CD4-positive, alpha-beta memory T cell (primary cell): ENCODE data around the gene SCAP. TPM values are rescaled to one million over a fixed set of nuclear protein-coding genes. Genes with fewer than 3 reads are reported as not detected.
"Not testable (repeated sequence)": the region's sequence is repeated elsewhere in the genome, so short reads cannot be mapped to it uniquely, and the experiment has no call there.

Experiments
- CTCF ChIA-PET: fragments of 350-600 bp; sonication (Branson Sonifier 250); formaldehyde crosslinking; loops from one replicate; lab custom pipeline; 2021; ENCODE audit warnings: inconsistent platforms; ENCODE audit not compliant: partially characterized antibody; lab: Charles Lee
- POLR2A ChIA-PET: fragments of 350-600 bp; sonication (Branson Sonifier 250); formaldehyde crosslinking; loops from one replicate; lab custom pipeline; 2021; ENCODE audit not compliant: partially characterized antibody; lab: Charles Lee
- DNase-seq, 5 donors: peaks; one replicate each; pipeline versions ENCODE4 v3.0.0 to v3.0.0-alpha.2; 2020 to 2022; ENCODE audit warnings: mixed read lengths in 1 of 5
- H3K27ac ChIP-seq: one replicate; pipeline ENCODE4 v1.7.0; 2013; ENCODE audit warnings: low read depth, low read length
- H3K27me3 ChIP-seq: 2 replicates; pipeline ENCODE4 v1.7.0; 2013; ENCODE audit warnings: mild to moderate bottlenecking, low read length, moderate library complexity; ENCODE audit not compliant: insufficient read depth
- H3K36me3 ChIP-seq: 2 replicates; pipeline ENCODE4 v1.7.0; 2013; ENCODE audit warnings: mild to moderate bottlenecking, low read length, moderate library complexity; ENCODE audit not compliant: insufficient read depth
- H3K4me1 ChIP-seq: 2 replicates; pipeline ENCODE4 v1.7.0; 2013; ENCODE audit warnings: mild to moderate bottlenecking, low read length, moderate library complexity; ENCODE audit not compliant: insufficient read depth
- H3K4me3 ChIP-seq, 2 donors: one replicate each; pipeline ENCODE4 v1.7.0; 2013; ENCODE audit warnings: low read length in 2 of 2, mild to moderate bottlenecking in 1 of 2
- H3K9me3 ChIP-seq, 2 donors: one replicate each; pipeline ENCODE4 v1.7.0; 2013; ENCODE audit warnings: low read length in 2 of 2, control low read depth in 1 of 2; ENCODE audit not compliant: control insufficient read depth in 1 of 2
- H3K27ac Mint-ChIP-seq, 7 donors: one replicate each; pipeline ENCODE4 v1.8.0; 2020 to 2021; ENCODE audit warnings: mixed read lengths in 7 of 7, mild to moderate bottlenecking in 6 of 7, inconsistent platforms in 3 of 7, moderate library complexity in 3 of 7
- H3K27me3 Mint-ChIP-seq, 2 donors: one replicate each; pipeline ENCODE4 v1.8.0; 2020 to 2021; ENCODE audit warnings: mixed read lengths in 2 of 2
- H3K36me3 Mint-ChIP-seq, 2 donors: one replicate each; pipeline ENCODE4 v1.8.0; 2020 to 2021; ENCODE audit warnings: mixed read lengths in 2 of 2, inconsistent platforms in 1 of 2, mild to moderate bottlenecking in 1 of 2
- H3K4me1 Mint-ChIP-seq, 4 donors: one replicate each; pipeline ENCODE4 v1.8.0; 2020 to 2021; ENCODE audit warnings: mixed read lengths in 4 of 4, mild to moderate bottlenecking in 1 of 4
- H3K4me3 Mint-ChIP-seq, 8 donors: one replicate each; pipeline ENCODE4 v1.8.0; 2020 to 2021; ENCODE audit warnings: mixed read lengths in 8 of 8, mild to moderate bottlenecking in 7 of 8, moderate library complexity in 6 of 8, inconsistent platforms in 3 of 8
- H3K9me3 Mint-ChIP-seq, 8 donors: one replicate each; pipeline ENCODE4 v1.8.0; 2020 to 2021; ENCODE audit warnings: mixed read lengths in 8 of 8, mild to moderate bottlenecking in 5 of 8, inconsistent platforms in 3 of 8, moderate library complexity in 1 of 8
- intact Hi-C: fragments of 100-400 bp; cut with micrococcal nuclease; formaldehyde crosslinking; loops from one replicate; pipeline ENCODE4 v1.15.1; 2023
- polyA plus RNA-seq, 2 donors: library from polyadenylated mRNA; unstranded; fragments of 300-500 nt; fragmentation: Illumina TruSeq; gene quantifications; one replicate each; pipeline ENCODE4 v1.2.3, GENCODE V29; 2021
- total RNA-seq, 2 experiments: library from RNA; stranded (reverse); gene quantifications; one replicate each; pipeline ENCODE4 v1.2.3, GENCODE V29; 2021

Gene SCAP
- total and polyA plus RNA-seq, 4 experiments from 2014 or later: 37.7 to 88.1 (median 71.0) TPM

GRCh38 chr3:47377186-47377585, 98.6 kb downstream of the SCAP start:
- POLR2A ChIA-PET: no interaction called here
- CTCF ChIA-PET: no interaction called here
- DNase-seq: no peak
- Histone ChIP-seq H3K4me1 (peaks cover 26% of the 10 kb centered on the region), H3K36me3 (no peaks in the 10 kb centered on the region), H3K9me3 (no peaks in the 10 kb centered on the region), H3K27me3 (no peaks in the 10 kb centered on the region), H3K4me3 (no peak overlapping the region), H3K27ac (no peak overlapping the region)
- H3K36me3 Mint-ChIP-seq: peaks cover 0 to 13% of the 10 kb centered on the region in 2 donors
- peak overlapping the region in 3 of 7 donors; percentile 22 to 60 (median 59) for H3K27ac Mint-ChIP-seq
- H3K27me3 Mint-ChIP-seq: no peaks in the 10 kb centered on the region
- intact Hi-C loops: no loop called here
- peaks cover 17 to 36% (median 23%) of the 10 kb centered on the region in 4 donors for H3K4me1 Mint-ChIP-seq
- H3K4me3 Mint-ChIP-seq: no peak overlapping the region
- no peaks in the 10 kb centered on the region for H3K9me3 Mint-ChIP-seq

GRCh38 chr3:47376393-47376792, 99.3 kb downstream of the SCAP start:
- intact Hi-C loops: no loop called here

GRCh38 chr3:47374587-47374986, 101.2 kb downstream of the SCAP start:
- Histone ChIP-seq H3K4me3 (no peak overlapping the region), H3K9me3 (no peaks in the 10 kb centered on the region), H3K36me3 (no peaks in the 10 kb centered on the region), H3K27me3 (no peaks in the 10 kb centered on the region), H3K4me1 (peaks cover 9% of the 10 kb centered on the region), H3K27ac (no peak overlapping the region)
- no peak overlapping the region for H3K27ac Mint-ChIP-seq
- intact Hi-C loops: no loop called here
- POLR2A ChIA-PET: interaction anchor here (1.2 kb wide), 1 partner anchor 34 kb away, joined by 3 read pairs; no protein-coding TSS in a partner anchor
- H3K9me3 Mint-ChIP-seq: no peaks in the 10 kb centered on the region
- H3K4me3 Mint-ChIP-seq: no peak overlapping the region
- H3K27me3 Mint-ChIP-seq: no peaks in the 10 kb centered on the region
- CTCF ChIA-PET: no interaction called here
- H3K36me3 Mint-ChIP-seq: no peaks in the 10 kb centered on the region
- H3K4me1 Mint-ChIP-seq: peaks cover 4 to 11% (median 7%) of the 10 kb centered on the region in 4 donors
- DNase-seq: no peak

More at GRCh38 chr3:47376393-47376792, 99.3 kb downstream of the SCAP start:
- H3K4me1 Mint-ChIP-seq: peaks cover 12 to 29% (median 16%) of the 10 kb centered on the region in 4 donors
- POLR2A ChIA-PET: no interaction called here
- peaks cover 0 to 9% of the 10 kb centered on the region in 2 donors for H3K36me3 Mint-ChIP-seq
- Histone ChIP-seq H3K36me3 (no peaks in the 10 kb centered on the region), H3K9me3 (no peaks in the 10 kb centered on the region), H3K27ac (no peak overlapping the region), H3K4me1 (peaks cover 18% of the 10 kb centered on the region), H3K4me3 (no peak overlapping the region), H3K27me3 (no peaks in the 10 kb centered on the region)
- H3K27ac Mint-ChIP-seq: peak overlapping the region in 1 of 7 donors; percentile 59
- H3K9me3 Mint-ChIP-seq: no peaks in the 10 kb centered on the region
- H3K4me3 Mint-ChIP-seq: no peak overlapping the region
- CTCF ChIA-PET: no interaction called here
- DNase-seq: no peak
- H3K27me3 Mint-ChIP-seq: no peaks in the 10 kb centered on the region

- H3K27me3 ChIP-seq: no peaks in the 10 kb centered on the region
- no peak overlapping the region for H3K4me3 ChIP-seq
- H3K27me3 Mint-ChIP-seq: peaks cover 1 to 2% of the 10 kb centered on the region in 2 donors
- H3K36me3 Mint-ChIP-seq: no peaks in the 10 kb centered on the region
- H3K9me3 Mint-ChIP-seq: no peaks in the 10 kb centered on the region
- ChIA-PET POLR2A (interaction anchor here (1.0 to 1.3 kb wide), 2 partner anchors 8 to 9 kb away, joined by 3 to 4 read pairs; partner anchors contain the start of gene PTPN23), CTCF (interaction anchor here (1.3 kb wide), 1 partner anchor 10 kb away, joined by 4 read pairs; the partner anchor contains the start of gene PTPN23)
- H3K36me3 ChIP-seq: no peaks in the 10 kb centered on the region
- H3K4me3 Mint-ChIP-seq: no peak overlapping the region
- no peaks in the 10 kb centered on the region for H3K9me3 ChIP-seq
- no peak overlapping the region for H3K27ac ChIP-seq
- no peak overlapping the region for H3K27ac Mint-ChIP-seq
- no peaks in the 10 kb centered on the region for H3K4me1 ChIP-seq
- H3K4me1 Mint-ChIP-seq: no peaks in the 10 kb centered on the region
- DNase-seq: peak in 2 of 5 donors; percentile 15 to 22
- intact Hi-C loops: loop anchor here (2.0 kb wide), 1 partner anchor 666 kb away; no protein-coding TSS in a partner anchor
Measured at GRCh38 chr3:47370887-47371697, 104.6 kb downstream of the SCAP start.

GRCh38 chr3:47370020-47370419, 105.7 kb downstream of the SCAP start:
- not testable (repeated sequence) for H3K27ac ChIP-seq, H3K4me1 Mint-ChIP-seq, DNase-seq, H3K9me3 Mint-ChIP-seq, H3K27me3 ChIP-seq, H3K27me3 Mint-ChIP-seq, H3K36me3 ChIP-seq, H3K36me3 Mint-ChIP-seq, H3K4me1 ChIP-seq, H3K4me3 Mint-ChIP-seq, H3K9me3 ChIP-seq, H3K4me3 ChIP-seq
- peak overlapping the region in 1 of 7 donors; percentile 72 for H3K27ac Mint-ChIP-seq
- ChIA-PET CTCF (interaction anchor here (1.1 to 1.9 kb wide), 4 partner anchors 8 to 882 kb away, joined by 3 to 6 read pairs (median 4); partner anchors contain the start of gene PTPN23), POLR2A (interaction anchor here (1.2 kb wide), 1 partner anchor 10 kb away, joined by 4 read pairs; the partner anchor contains the start of gene PTPN23)
- intact Hi-C loops: loop anchor here (2.0 kb wide), 1 partner anchor 665 kb away; no protein-coding TSS in a partner anchor

GRCh38 chr3:47367631-47368030, 108.1 kb downstream of the SCAP start:
- no peak overlapping the region for H3K4me3 Mint-ChIP-seq
- no peak overlapping the region for H3K27ac ChIP-seq
- H3K27ac Mint-ChIP-seq: no peak overlapping the region
- no peaks in the 10 kb centered on the region for H3K36me3 ChIP-seq
- H3K36me3 Mint-ChIP-seq: no peaks in the 10 kb centered on the region
- peaks cover 5 to 8% (median 7%) of the 10 kb centered on the region in 4 donors for H3K4me1 Mint-ChIP-seq
- ChIA-PET CTCF (no interaction called here), POLR2A (no interaction called here)
- no peak for DNase-seq
- intact Hi-C loops: no loop called here
- H3K9me3 ChIP-seq: no peaks in the 10 kb centered on the region
- H3K4me3 ChIP-seq: no peak overlapping the region
- no peaks in the 10 kb centered on the region for H3K27me3 ChIP-seq
- H3K9me3 Mint-ChIP-seq: peaks cover 0 to 3% (median 0%) of the 10 kb centered on the region in 8 donors
- peaks cover 7% of the 10 kb centered on the region for H3K4me1 ChIP-seq
- H3K27me3 Mint-ChIP-seq: peaks cover 1 to 2% of the 10 kb centered on the region in 2 donors

- no peak overlapping the region for H3K4me3 ChIP-seq
- POLR2A ChIA-PET: no interaction called here
- Mint-ChIP-seq H3K27me3 (peaks cover 1 to 2% of the 10 kb centered on the region in 2 donors), H3K36me3 (no peaks in the 10 kb centered on the region), H3K27ac (no peak overlapping the region), H3K4me3 (no peak overlapping the region), H3K4me1 (peaks cover 10 to 13% (median 12%) of the 10 kb centered on the region in 4 donors), H3K9me3 (peaks cover 0 to 8% (median 1%) of the 10 kb centered on the region in 8 donors)
- CTCF ChIA-PET: no interaction called here
- peaks cover 12% of the 10 kb centered on the region for H3K4me1 ChIP-seq
- H3K27ac ChIP-seq: no peak overlapping the region
- no peak for DNase-seq
- intact Hi-C loops: no loop called here
- H3K36me3 ChIP-seq: no peaks in the 10 kb centered on the region
- no peaks in the 10 kb centered on the region for H3K27me3 ChIP-seq
- H3K9me3 ChIP-seq: no peaks in the 10 kb centered on the region
Measured at GRCh38 chr3:47366833-47367232, 108.9 kb downstream of the SCAP start.
